ENCODE measurements around the gene PRMT2.
"Not testable (repeated sequence)": the region's sequence is repeated elsewhere in the genome, so short reads cannot be mapped to it uniquely, and the experiment has no call there.

The PRMT2 gene

GRCh38 chr21:46666941-46667740 is 31.7 kb downstream of the PRMT2 start:
- FAIRE-seq: no peak
- peak; percentile 36 for DNase-seq (ENCODE audit: insufficient read length, low spot score)

GRCh38 chr21:46667741-46668380 is 32.4 kb downstream of the PRMT2 start:
- DNase-seq (ENCODE audit: insufficient read length, low spot score) (peak; percentile 67), FAIRE-seq (peak; percentile 46)

GRCh38 chr21:46668381-46668780 is 32.9 kb downstream of the PRMT2 start:
- no peak for FAIRE-seq
- no peak for DNase-seq (ENCODE audit: insufficient read length, low spot score)

- not testable (repeated sequence) for FAIRE-seq; DNase-seq (ENCODE audit: insufficient read length, low spot score)
Observed at GRCh38 chr21:46668904-46669303, 33.4 kb downstream of the PRMT2 start.

GRCh38 chr21:46674430-46675007 is 39.0 kb downstream of the PRMT2 start:
- DNase-seq (ENCODE audit: insufficient read length, low spot score) (no peak), FAIRE-seq (no peak)

GRCh38 chr21:46675595-46676280 is 40.3 kb downstream of the PRMT2 start:
- FAIRE-seq (no peak), DNase-seq (ENCODE audit: insufficient read length, low spot score) (no peak)

- DNase-seq (ENCODE audit: insufficient read length, low spot score); FAIRE-seq: not testable (repeated sequence)
Observed at GRCh38 chr21:46676542-46676941, 41.1 kb downstream of the PRMT2 start.

- FAIRE-seq: not testable (repeated sequence)
Observed at GRCh38 chr21:46681593-46681992, 46.1 kb downstream of the PRMT2 start.

GRCh38 chr21:46698652-46699051 is 63.2 kb downstream of the PRMT2 start:
- not testable (repeated sequence) for DNase-seq (ENCODE audit: insufficient read length, low spot score); FAIRE-seq

More at GRCh38 chr21:46681593-46681992, 46.1 kb downstream of the PRMT2 start:
- DNase-seq (ENCODE audit: insufficient read length, low spot score): not testable (repeated sequence)

GRCh38 chr21:46699104-46699503 is 63.6 kb downstream of the PRMT2 start:
- not testable (repeated sequence) for FAIRE-seq; DNase-seq (ENCODE audit: insufficient read length, low spot score)

All from HTR-8/SVneo (cell line).